Measurements from ENCODE around the gene CAMSAP3. TPM values are rescaled to one million over a fixed set of nuclear protein-coding genes. Genes with fewer than 3 reads are reported as not detected.

CAMSAP3 gene
- total RNA-seq, 1 donor from 2014 or later, result 40.8 TPM

DNA sequence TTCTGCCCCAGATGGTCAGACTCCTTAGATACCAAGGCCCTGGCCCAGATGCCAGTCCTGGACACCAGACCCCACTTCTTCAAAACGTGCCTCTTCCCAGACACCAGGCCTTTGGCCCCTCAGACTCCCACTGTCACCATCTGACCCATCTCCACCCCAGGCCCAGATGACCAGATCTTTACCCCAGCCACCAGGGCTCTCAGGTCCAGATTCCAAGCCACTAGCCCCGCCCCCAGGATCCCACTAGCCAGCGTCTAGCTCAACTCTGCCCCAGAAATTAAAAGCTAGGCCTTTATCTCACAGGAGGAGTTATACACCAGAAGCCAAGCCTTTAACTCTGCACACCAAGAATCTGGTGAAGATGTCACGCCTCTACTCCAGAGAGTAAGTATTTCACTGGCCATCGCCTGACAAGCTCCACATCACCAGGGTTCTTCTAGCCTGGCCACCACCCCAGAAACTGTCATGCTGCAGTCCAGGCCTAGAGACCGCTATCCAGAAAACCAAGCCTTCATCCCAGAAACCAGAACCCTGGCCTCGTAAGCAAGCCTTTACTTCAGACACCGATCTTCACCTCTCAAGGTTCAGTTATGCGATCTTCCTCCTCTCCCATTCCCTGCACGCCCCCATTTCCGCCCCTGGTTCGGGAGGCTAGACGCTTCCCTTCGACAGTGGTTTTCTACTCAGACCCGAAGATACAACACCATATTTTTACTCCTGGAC, 33.1 kb downstream of the CAMSAP3 start:
- DNase-seq (ENCODE audit: low spot score), result no peak

DNA sequence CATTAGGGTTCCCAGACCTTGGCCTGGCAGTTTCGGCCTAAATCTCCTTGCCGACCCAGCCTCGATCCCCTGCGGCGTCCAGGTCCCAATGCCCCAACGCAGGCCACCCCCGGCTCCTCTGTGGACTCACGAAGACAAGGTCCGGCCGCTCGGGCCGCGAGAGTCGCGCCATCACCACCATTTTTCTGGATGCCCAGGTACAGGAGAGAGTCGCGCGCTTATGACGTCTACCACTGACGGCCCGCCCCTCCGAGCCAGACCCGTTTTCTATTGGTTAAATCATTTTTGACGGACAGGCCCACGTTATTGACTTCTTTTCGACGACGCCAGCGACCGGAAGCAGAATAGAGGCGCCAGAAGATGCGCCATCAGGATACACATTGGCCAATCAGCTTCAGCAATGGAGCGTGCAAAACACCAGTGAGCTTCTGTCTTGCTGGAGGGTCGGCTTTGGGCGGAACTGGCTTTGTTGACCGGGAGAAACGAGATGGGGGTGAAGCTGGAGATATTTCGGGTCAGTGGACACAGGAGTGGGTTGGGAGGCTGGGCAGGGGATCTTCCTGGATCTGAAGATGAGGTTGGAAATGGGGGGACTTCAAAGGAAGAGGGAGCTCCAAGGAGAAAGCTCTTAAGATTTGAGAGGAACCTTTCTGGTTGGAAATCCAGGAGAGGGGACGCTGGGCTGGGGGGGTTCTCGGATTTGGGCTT, 33.8 kb downstream of the CAMSAP3 start, which contains the start of the genes PET100 and XAB2:
TSS of gene PET100 (plus strand) at position 447 of the 708 bp plus-strand sequence. CDS start at position 488, 41 bp downstream.
TSS of gene XAB2 (minus strand) at position 199 of the 708 bp plus-strand sequence. CDS start at position 181, 18 bp downstream.
- ATAC-seq (peak; percentile 95), DNase-seq (ENCODE audit: low spot score) (peak; percentile 97)

More for the DNA sequence above, 33.1 kb downstream of the CAMSAP3 start:
- ATAC-seq, result no peak

DNA sequence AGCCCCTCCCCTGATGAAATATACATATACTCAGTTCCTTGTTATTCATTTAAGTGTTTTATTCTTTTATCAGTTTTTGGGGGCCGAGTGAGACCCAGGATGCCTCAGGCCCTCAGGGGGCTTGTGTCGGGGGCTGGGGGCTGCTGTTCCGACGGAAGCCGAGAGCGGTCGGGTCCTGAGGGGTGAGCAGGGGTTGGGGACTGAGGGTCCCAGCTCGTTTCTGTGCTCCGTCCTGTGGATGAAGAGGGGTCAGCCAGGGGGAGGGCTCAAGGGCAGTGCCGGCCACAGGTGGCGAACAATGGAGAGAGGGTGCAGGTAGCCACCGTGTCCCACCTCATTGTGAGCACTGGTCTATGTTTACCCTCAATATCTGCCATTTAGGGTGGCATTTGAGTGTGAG, 35.9 kb downstream of the CAMSAP3 start:
- DNase-seq (ENCODE audit: low spot score) (no peak), ATAC-seq (no peak)

DNA sequence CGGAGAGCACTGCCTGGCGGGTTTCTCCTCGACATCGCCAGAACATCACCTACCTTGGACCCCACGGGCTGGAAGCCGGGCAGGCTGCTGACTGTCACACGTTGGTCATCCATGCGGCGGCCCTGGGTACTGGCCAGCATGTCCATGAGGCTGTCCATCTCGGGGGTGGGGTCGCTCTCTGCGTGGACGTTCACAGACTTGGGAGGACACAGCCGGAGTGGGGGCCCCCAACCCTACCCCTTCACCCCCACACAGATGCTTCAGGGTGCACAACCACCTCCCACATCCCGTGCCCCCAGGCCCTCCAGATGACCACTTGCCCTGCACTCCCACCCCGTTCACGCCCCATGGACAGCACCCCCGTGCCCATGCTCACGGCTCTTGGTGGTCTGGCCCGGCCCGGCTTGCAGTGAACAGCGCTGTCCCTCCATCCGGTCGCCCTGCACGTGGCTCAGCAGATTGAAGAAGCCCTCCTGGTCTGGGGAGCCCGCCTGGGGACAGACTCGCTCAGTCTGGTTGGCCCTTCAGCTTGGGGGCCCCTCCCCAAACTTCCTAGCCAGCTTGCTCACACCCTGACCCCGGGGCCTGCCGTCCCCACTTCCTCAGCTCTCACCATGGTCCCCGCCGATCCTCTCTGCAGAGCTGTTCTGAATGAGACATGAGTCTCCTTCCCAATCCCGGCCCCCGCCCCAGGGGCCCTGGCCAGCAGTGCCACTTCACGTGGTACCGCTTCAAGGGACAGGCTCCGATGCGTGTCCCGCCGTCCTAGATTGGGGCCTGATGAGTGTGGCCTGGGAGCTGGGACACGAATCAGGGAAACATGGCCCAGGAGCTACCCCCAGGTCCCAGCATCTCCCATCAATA, 36.9 kb downstream of the CAMSAP3 start:
- ATAC-seq (no peak), DNase-seq (ENCODE audit: low spot score) (no peak)

DNA sequence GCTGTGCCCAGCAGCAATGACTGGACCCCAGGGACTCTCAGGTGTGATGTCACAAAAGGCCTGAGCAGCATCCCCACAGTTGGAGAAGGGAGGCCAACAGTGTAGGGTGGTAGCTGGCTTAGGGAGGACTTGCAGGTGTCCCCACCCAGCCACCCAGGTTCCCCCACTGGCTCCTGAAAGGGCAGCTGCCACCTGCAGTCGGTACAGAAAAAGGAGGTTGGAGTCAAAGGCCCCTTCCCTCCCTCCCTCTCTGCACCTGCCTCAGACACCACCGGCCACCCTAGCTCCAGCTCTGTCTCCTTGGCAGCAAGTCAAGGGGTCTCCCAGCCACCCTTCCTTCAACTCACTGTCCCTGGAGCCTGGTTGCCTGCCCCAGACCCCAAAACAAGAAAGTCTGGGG, 38.0 kb downstream of the CAMSAP3 start, which contains the start of gene PCP2:
TSS of gene PCP2 (minus strand) at position 22 of the 400 bp plus-strand sequence. CDS start 262 bp downstream, outside the sequence.
- ATAC-seq (no peak), DNase-seq (ENCODE audit: low spot score) (no peak)

DNA sequence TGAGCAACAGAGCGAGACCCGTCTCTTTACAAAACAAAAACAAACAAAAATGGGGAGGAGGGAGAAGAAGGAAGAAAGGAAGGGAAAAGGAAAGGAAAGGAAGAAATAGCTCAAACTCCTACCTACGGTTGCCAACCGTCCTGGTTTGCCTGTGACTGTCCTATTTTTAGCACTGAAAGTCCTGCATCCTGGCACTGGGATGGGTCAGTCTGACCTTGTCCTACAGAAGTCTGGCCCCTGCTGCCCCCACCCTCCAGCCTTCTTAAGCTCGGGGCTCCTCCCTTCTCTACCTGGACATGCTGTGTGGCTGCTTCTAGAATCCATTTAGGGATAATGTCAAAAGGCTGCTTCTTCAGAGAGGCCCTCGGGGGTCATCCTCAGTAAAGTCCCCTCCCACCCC, 40.0 kb downstream of the CAMSAP3 start:
- DNase-seq (ENCODE audit: low spot score), result no peak
- no peak for ATAC-seq

DNA sequence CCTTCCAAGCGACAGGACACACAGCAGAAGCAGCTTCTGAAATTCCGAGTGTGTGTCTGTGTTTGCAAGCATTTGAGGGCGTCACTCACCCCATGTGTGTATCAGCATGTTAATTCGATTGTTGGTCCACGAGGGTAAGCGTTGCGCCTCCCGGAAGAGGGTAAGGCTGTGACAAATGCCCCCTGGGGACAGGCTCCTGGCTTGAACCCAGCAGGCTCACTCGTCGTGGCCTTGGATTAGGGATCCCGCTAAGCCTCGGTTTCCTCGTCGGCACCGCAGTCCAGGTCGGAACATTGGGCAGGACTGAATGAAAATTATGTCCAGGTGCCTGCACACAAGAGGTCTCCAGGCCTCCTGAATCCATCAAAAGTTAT, 40.6 kb downstream of the CAMSAP3 start:
- no peak for ATAC-seq

DNA sequence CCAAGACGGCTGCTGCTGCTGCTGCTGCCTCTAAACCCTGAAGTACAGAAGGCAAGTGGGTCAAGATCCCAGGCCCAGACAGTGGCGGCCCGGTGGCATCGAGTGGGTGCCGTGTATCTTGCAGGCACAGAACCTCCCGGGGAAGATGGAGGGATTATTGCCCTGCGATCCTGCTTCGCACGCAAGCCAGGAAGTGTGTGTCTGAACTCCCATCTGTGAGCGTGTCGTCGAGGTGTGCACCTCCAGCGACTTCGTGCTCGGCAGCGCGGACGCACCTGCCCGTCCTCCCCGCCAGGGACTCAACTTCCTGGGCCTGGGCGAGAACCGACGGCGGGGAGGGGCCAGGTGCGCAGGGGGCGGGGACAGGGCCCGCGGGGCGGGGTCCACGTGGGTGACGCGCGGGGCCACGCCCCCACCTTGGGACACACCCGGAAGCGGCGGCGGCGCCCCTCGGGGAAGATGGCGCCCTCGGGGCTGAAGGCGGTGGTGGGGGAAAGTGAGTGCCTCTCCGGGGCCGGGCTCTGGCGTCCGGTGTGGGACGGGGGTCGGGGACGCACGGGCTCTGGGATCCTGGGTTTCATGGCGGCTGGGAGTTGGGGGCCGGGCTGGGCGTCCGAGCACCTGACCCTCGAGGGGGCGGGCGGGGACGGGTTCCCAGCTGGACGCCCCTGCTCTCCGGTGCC, 41.2 kb downstream of the CAMSAP3 start, which contains the start of gene STXBP2:
TSS of gene STXBP2 (plus strand) at position 420 of the 683 bp plus-strand sequence. CDS start at position 460, 40 bp downstream.
- peak; percentile 88 for DNase-seq (ENCODE audit: low spot score)
- peak; percentile 97 for ATAC-seq

More for the DNA sequence above, 40.6 kb downstream of the CAMSAP3 start:
- no peak for DNase-seq (ENCODE audit: low spot score)

DNA sequence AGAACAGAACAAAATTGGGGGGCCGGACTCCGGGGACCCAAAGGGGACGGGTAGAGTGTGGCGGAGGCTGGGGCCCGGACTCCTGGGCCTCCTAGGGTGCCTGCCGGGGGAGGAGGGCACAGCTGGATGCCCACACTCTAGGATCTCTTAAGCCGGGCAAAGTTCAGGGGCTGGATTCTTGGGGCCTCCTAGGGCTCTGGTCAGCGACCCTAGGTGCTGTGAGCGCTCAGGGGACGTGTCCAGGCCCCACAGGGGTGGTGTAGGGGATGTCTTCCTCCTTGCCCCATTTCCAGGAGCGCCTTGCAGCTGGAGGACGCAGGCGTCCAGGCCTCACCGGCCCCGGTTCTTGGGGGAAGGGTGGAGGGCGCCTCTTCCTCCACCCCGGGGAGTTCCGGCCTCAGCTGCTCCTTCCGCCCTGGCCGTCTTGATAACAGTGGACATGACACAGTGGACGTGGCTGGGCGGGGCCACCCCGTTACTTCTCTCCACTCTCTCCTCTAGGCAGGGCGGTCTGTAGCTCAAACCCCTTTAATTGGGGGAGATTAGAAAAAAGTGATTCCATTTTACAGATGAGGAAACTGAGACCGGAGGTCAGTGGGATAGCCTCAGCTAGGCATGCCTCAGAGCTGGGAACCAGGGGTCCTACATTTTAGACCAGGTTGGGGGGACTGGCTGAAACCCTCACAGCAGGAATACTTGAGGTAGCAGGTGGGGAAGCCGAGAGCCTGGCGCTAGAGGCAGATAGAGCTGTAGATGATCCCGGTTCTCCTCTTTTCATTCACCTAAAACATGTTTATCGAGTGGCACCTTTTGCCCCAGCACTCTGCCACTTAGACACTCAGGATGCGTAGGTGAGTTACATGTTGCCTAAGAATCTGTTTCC, 42.0 kb downstream of the CAMSAP3 start:
- ATAC-seq, result peak; percentile 40

DNA sequence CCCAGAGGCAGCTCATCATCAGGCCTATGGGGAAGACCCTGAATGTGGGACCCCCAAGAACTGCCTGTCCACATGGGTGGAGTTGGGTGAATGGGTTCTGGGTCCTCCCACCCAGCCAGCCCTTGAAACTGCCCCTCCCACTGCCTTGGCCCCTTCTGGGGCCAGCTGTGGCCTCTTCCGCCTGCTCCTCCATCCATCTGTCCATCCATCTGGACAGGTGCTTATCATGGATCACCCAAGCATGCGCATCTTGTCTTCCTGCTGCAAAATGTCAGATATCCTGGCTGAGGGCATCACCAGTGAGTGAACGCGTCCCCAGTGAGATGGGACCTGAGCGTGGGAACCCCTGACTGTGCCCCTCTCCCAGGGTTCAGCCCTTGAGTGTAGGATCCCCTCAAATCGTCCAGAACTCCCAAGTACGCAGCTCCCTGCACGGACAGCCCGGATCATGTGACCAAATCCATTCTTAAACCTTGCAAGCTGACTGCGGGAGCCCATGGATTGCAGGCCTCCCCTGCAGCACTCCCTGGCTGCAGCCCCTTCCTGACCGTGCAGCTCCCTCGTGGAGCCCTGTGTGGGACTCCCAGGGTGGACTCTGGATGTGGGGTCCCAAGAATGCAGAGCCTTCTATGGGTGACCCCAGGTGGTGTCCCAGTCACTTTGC, 43.3 kb downstream of the CAMSAP3 start:
- ATAC-seq, result no peak

More for the DNA sequence above, 42.0 kb downstream of the CAMSAP3 start:
- DNase-seq (ENCODE audit: low spot score), result peak; percentile 60

DNA sequence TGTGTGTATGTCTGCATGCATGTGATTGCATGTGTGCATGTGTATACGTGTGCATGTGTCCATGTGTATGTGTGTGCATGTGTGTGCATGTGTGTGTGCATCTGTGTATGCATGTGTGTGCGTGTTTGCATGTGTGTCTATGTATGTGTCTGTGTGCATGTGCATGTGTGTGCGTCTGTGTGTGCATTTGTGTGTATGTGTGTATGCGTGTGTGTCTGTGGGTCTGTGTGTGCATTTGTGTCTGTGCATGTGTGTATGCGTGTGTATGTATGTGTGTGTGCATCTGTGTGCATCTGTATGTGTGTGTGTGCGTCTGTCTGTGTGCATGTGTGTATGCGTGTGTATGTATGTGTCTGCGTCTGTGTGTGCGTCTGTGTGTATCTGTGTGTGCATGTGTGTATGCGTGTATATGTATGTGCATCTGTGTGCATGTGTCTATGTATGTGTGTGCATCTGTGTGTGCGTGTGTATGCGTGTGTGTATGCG, 44.2 kb downstream of the CAMSAP3 start:
- no peak for ATAC-seq

More for the DNA sequence above, 43.3 kb downstream of the CAMSAP3 start:
- DNase-seq (ENCODE audit: low spot score), result no peak

DNA sequence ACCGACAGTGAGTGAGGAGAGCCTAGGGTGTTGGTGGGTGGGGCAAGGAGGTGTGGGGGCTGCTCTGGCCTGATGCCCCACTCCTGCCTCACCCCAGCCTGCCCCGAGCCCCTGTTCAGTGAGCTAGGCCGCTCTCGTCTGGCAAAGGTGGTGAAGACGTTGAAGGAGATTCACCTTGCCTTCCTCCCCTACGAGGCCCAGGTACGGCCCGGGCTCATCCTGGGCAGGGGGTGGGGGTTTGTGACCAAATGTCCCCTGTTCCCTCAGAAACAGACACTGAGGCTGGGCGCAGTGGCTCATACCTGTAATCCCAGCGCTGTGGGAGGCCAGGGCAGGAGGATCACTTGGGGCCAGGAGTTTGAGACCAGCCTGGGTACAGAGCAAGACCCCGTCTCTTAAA, 45.1 kb downstream of the CAMSAP3 start:
- ATAC-seq, result no peak
- no peak for DNase-seq (ENCODE audit: low spot score)

More for the DNA sequence above, 44.2 kb downstream of the CAMSAP3 start:
- DNase-seq (ENCODE audit: low spot score), result no peak

DNA sequence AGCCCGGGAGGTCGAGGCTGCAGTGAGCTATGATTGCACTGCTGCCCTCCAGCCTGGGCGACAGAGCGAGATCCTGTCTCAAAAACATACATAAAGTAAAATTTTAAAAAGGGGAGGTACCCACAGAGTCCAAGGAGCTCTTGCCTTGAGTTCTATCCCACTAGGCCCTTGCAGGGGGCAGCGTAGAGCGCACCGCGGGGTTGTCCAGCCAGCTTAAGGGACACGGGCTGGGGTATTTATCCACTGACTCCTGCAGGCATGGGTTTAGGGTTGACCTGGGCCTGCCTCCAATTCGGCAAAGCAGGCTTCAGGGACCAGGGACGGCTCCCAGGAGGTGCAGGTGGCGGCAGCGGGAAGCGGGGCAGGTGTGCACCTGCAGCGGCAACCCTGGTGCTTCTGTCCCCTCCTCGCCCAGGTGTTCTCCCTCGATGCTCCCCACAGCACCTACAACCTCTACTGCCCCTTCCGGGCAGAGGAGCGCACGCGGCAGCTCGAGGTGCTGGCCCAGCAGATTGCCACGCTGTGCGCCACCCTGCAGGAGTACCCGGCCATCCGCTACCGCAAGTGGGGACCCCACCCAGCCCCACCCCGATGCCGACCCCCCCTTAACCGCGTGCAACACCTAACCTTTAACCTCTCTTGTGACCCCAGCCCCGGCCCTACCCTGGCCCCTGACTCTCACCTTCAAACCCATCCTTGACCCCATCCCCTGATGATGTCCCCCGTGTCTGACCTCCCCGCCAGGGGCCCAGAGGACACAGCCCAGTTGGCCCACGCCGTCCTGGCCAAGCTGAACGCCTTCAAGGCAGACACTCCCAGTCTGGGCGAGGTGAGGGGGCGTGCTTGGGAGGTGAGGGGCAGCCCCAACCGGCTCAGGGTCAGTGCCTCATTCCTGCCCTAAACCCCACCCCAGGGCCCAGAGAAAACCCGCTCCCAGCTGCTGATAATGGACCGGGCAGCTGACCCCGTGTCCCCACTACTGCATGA, 45.9 kb downstream of the CAMSAP3 start:
- ATAC-seq (no peak), DNase-seq (ENCODE audit: low spot score) (no peak)

DNA sequence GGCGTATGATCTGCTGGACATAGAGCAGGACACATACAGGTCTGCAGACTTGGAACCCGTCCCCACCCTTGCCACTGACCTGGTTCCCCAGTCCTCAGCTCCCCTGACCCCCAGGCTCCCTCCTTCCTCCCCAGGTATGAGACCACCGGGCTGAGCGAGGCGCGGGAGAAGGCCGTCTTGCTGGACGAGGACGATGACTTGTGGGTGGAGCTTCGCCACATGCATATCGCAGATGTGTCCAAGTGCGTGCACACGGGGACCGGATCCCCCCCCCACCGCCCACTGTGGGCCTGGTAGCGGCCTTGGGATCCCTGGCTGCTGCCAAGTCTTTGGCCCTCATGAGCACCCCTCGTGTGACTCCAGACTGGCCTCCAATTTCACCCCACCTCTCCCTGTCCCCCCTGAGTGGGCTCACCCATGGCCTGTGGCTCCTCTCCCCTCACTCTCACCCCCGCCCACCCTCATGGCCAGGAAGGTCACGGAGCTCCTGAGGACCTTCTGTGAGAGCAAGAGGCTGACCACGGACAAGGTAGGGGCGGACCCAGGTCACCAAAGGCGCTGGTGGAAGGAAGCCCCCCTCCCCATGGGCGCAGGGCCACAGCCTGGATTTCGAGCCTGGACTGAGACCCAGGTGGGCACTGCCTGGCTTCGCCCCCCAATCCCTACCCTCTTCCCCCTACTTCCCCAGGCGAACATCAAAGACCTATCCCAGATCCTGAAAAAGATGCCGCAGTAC, 46.8 kb downstream of the CAMSAP3 start:
- ATAC-seq, result no peak
- DNase-seq (ENCODE audit: low spot score), result no peak

DNA sequence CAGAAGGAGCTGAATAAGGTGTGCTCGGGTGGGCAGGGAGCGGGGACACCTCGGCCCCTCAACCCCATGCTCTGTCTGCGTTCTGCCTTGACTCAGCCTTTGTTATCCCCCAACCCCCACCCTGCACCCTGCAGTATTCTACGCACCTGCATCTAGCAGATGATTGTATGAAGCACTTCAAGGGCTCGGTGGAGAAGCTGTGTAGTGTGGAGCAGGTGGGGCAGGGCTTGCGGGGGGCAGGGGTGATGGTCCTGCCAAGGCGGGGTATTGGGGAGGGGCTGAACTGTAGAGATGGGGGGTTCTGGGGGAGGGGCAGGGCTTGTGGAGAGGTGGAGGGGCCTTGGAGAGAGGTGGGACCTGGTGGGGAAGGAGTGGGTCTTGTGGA, 47.4 kb downstream of the CAMSAP3 start:
- DNase-seq (ENCODE audit: low spot score) (no peak), ATAC-seq (no peak)
